Ovary (tissue), 9 donors: ENCODE measurements around the gene CHN1. TPM values are rescaled to one million over a fixed set of nuclear protein-coding genes. Genes with fewer than 3 reads are reported as not detected.

Experiments used
- DNase-seq, 5 donors: peaks; one replicate each; pipeline ENCODE4 v3.0.0-alpha.2; 2019 to 2020
- H3K27ac ChIP-seq, 2 donors: fragments of 200-600 bp; one replicate each; pipeline versions ENCODE4 v1.5.1 to v1.8.0; 2019 to 2022
- H3K27me3 ChIP-seq: fragments of 200-600 bp; one replicate; pipeline ENCODE4 v1.8.0; 2022
- H3K36me3 ChIP-seq: fragments of 200-600 bp; sonication (generic); one replicate; pipeline ENCODE4 v1.5.1; 2019
- H3K4me1 ChIP-seq: one replicate; pipeline ENCODE4 v1.8.1; 2013; ENCODE audit warnings: mild to moderate bottlenecking, moderate library complexity; ENCODE audit not compliant: insufficient read depth
- H3K4me3 ChIP-seq: fragments of 200-600 bp; sonication (generic); one replicate; pipeline ENCODE4 v1.5.1; 2017
- H3K9me3 ChIP-seq, 2 donors: fragments of 200-600 bp in 1 of 2; sonication (generic) in 1 of 2; one replicate each; pipeline versions ENCODE4 v1.5.1 to v1.8.1; 2013 to 2019; ENCODE audit warnings: mild to moderate bottlenecking in 1 of 2, moderate library complexity in 1 of 2
- CTCF ChIP-seq, 3 donors: fragments of 450-650 bp in 2 of 3; fragments of 200-600 bp in 1 of 3; IDR thresholded peaks; one replicate each; pipeline versions ENCODE4 v1.5.1 to v1.8.0; 2016 to 2022; ENCODE audit warnings: antibody characterized with exemption in 3 of 3, mild to moderate bottlenecking in 1 of 3
- EP300 ChIP-seq: sonication (generic); formaldehyde crosslinking; IDR thresholded peaks from one replicate; pipeline ENCODE4 v1.6.1; 2017; ENCODE audit warnings: antibody characterized with exemption
- POLR2A ChIP-seq: fragments of 450-650 bp; IDR thresholded peaks from one replicate; pipeline ENCODE4 v1.6.1; 2017; ENCODE audit warnings: antibody characterized with exemption, mild to moderate bottlenecking, moderate library complexity
- WGBS, 3 donors: extraction: QIAGEN DNeasy Blood & Tissue Kit in 1 of 3; methylation state at CpG; one replicate each; pipeline versions ENCODE4 v1.1.5 to v1.1.7; 2013 to 2017; 5-methylcytosine and 5-hydroxymethylcytosine counted together
- intact Hi-C, 4 donors: fragments of 100-400 bp; cut with DNase I; formaldehyde crosslinking; loops; one replicate each; pipeline versions ENCODE4 v1.11.0 to v1.15.1; 2022 to 2023
- polyA plus RNA-seq, 2 donors: library from polyadenylated mRNA; stranded (reverse); fragments of 200-250 nt in 1 of 2; fragments of 350-450 nt in 1 of 2; fragmentation: Illumina TruSeq in 1 of 2; extraction: RNeasy Lipid Tissue Mini Kit (QIAGEN cat#74804) in 1 of 2; gene quantifications; one replicate each; pipeline ENCODE4 v1.2.3, GENCODE V29; 2013 to 2014
- total RNA-seq, 7 donors: library from RNA; depleted of rRNA in 2 of 7; stranded (reverse); fragments of >200 nt in 2 of 7; fragmentation: NEBNext Ultra II Directional in 3 of 7; extraction: Animal tissue kit (Norgen Biotek cat#: 25700) in 3 of 7; gene quantifications; one replicate each; pipeline versions ENCODE4 v1.1.0 to v1.2.4, GENCODE V29; 2016 to 2023
- donor health status: DM: no; HTN: no; CAD: no; lungs with moderate emphysema.
- donor health status: DM: no; HTN: no; CAD: no.
- donor health status: Bipolar disorder and iron deficiency.
- donor health status: DM: yes; HTN: yes; CAD: no.
- donor health status: DM: no; HTN: no; CAD: no.
- donor health status: DM: yes; HTN: yes; CAD: no.

The CHN1 gene
- total and polyA plus RNA-seq, 9 donors: 6.5 to 18.0 (median 9.4) TPM

GRCh38 chr2:174916270-174916930, 88.8 kb downstream of the CHN1 start:
- no peak overlapping the region for H3K4me3 ChIP-seq
- no peak for DNase-seq
- H3K36me3 ChIP-seq: no peaks in the 10 kb centered on the region
- H3K9me3 ChIP-seq: no peaks in the 10 kb centered on the region
- peaks cover 1% of the 10 kb centered on the region for H3K4me1 ChIP-seq
- 94 to 97% (median 94%) methylated on average over 4 of the region's 4 CpGs for WGBS, 3 donors
- intact Hi-C loops: no loop called here
- H3K27ac ChIP-seq: no peak overlapping the region
- H3K27me3 ChIP-seq: no peaks in the 10 kb centered on the region
- TF ChIP-seq POLR2A (no peak), EP300 (no peak), CTCF (IDR thresholded peaks at IDR 0.05) (no peak)

GRCh38 chr2:174914853-174915760, 90.1 kb downstream of the CHN1 start:
- Histone ChIP-seq H3K27ac (no peak overlapping the region), H3K9me3 (no peaks in the 10 kb centered on the region), H3K4me1 (peaks cover 1% of the 10 kb centered on the region), H3K27me3 (no peaks in the 10 kb centered on the region), H3K36me3 (no peaks in the 10 kb centered on the region), H3K4me3 (no peak overlapping the region)
- DNase-seq: peak; percentile 21 to 66 (median 30)
- 84 to 88% (median 84%) methylated on average over 7 of the region's 7 CpGs for WGBS, 3 donors
- intact Hi-C loops: no loop called here
- TF ChIP-seq POLR2A (no peak), CTCF (IDR thresholded peaks at IDR 0.05) (no peak), EP300 (no peak)

- no peak overlapping the region for H3K4me3 ChIP-seq
- no peak for DNase-seq
- TF ChIP-seq CTCF (IDR thresholded peaks at IDR 0.05) (no peak), EP300 (no peak), POLR2A (no peak)
- 96 to 97% (median 96%) methylated on average over 3 of the region's 3 CpGs for WGBS, 3 donors
- intact Hi-C loops: no loop called here
- no peak overlapping the region for H3K27ac ChIP-seq
- H3K36me3 ChIP-seq: no peaks in the 10 kb centered on the region
- no peaks in the 10 kb centered on the region for H3K4me1 ChIP-seq
- no peaks in the 10 kb centered on the region for H3K9me3 ChIP-seq
- H3K27me3 ChIP-seq: no peaks in the 10 kb centered on the region
Measured at GRCh38 chr2:174908284-174908683, 96.9 kb downstream of the CHN1 start.

- intact Hi-C loops: no loop called here
- Histone ChIP-seq H3K9me3 (no peaks in the 10 kb centered on the region), H3K27ac (no peak overlapping the region), H3K4me3 (no peak overlapping the region), H3K36me3 (no peaks in the 10 kb centered on the region), H3K4me1 (no peaks in the 10 kb centered on the region), H3K27me3 (no peaks in the 10 kb centered on the region)
- no peak for TF ChIP-seq EP300
- TF ChIP-seq CTCF (IDR thresholded peaks at IDR 0.05): no peak
- no peak for TF ChIP-seq POLR2A
- DNase-seq: no peak
- WGBS, 3 donors: 30 to 44% (median 30%) methylated on average over 1 of the region's 1 CpG
Measured at GRCh38 chr2:174903264-174903556, 102.0 kb downstream of the CHN1 start.
